Measurements from ENCODE around the gene UBR4. TPM values are rescaled to one million over a fixed set of nuclear protein-coding genes. Genes with fewer than 3 reads are reported as not detected.
A peak's percentile ranks its signal among the peaks of the same experiment; 100 is the strongest.

The UBR4 gene
- total RNA-seq, 5 donors from 2014 or later (not counting 1 experiment from before 2014, with no cell fraction given) = 139 to 156 (median 147) TPM

GRCh38 chr1:19045898-19046880, 163.9 kb downstream of the UBR4 start:
- Mint-ChIP-seq H3K9me3 (no peaks in the 10 kb centered on the region), H3K27ac (no peak overlapping the region), H3K4me3 (no peak overlapping the region), H3K36me3 (no peaks in the 10 kb centered on the region), H3K27me3 (peaks cover 15 to 28% of the 10 kb centered on the region in 2 donors), H3K4me1 (peaks cover 3 to 15% (median 7%) of the 10 kb centered on the region in 3 donors)
- no peak overlapping the region for H3K27ac ChIP-seq (ENCODE audit: low read length)
- H3K36me3 ChIP-seq (ENCODE audit: control insufficient read depth in 2 of 2, extremely low read depth in 1 of 2, insufficient read depth in 1 of 2, low read length in 1 of 2) = no peaks in the 10 kb centered on the region
- H3K4me1 ChIP-seq (ENCODE audit: control insufficient read depth in 1 of 2, extremely low read depth in 1 of 2, insufficient read depth in 2 of 2, low read length in 2 of 2) = peaks cover 0 to 13% of the 10 kb centered on the region in 2 experiments
- no peak overlapping the region for H3K4me3 ChIP-seq (ENCODE audit: control insufficient read depth in 1 of 2, extremely low read depth in 1 of 2, low read length in 1 of 2)
- H3K27me3 ChIP-seq (replicated peaks in 1 of 2; ENCODE audit: control insufficient read depth in 2 of 2, extremely low read depth in 1 of 2, insufficient read depth in 2 of 2, low read length in 1 of 2) = peaks cover 0 to 50% of the 10 kb centered on the region in 2 experiments
- whole genome bisulfite sequencing (ENCODE audit: insufficient coverage) = 77% methylated on average over 11 of the region's 18 CpGs
- ATAC-seq (replicated peaks in 1 of 4) (no peak), DNase-seq (no peak)
- ChIA-PET CTCF (interaction anchor here in 1 of 2 donors (0.5 kb wide), 1 partner anchor 545 kb away, joined by 7 read pairs; no protein-coding TSS in a partner anchor), POLR2A (no interaction called here)
- H3K9me3 ChIP-seq = no peaks in the 10 kb centered on the region

- Histone ChIP-seq H3K4me1 (ENCODE audit: control insufficient read depth in 1 of 2, extremely low read depth in 1 of 2, insufficient read depth in 2 of 2, low read length in 2 of 2) (peaks cover 0 to 13% of the 10 kb centered on the region in 2 experiments), H3K4me3 (ENCODE audit: control insufficient read depth in 1 of 2, extremely low read depth in 1 of 2, low read length in 1 of 2) (no peak overlapping the region), H3K27me3 (replicated peaks in 1 of 2; ENCODE audit: control insufficient read depth in 2 of 2, extremely low read depth in 1 of 2, insufficient read depth in 2 of 2, low read length in 1 of 2) (peaks cover 0 to 50% of the 10 kb centered on the region in 2 experiments), H3K27ac (ENCODE audit: low read length) (no peak overlapping the region), H3K9me3 (no peaks in the 10 kb centered on the region), H3K36me3 (ENCODE audit: control insufficient read depth in 2 of 2, extremely low read depth in 1 of 2, insufficient read depth in 1 of 2, low read length in 1 of 2) (no peaks in the 10 kb centered on the region)
- H3K27me3 Mint-ChIP-seq = peaks cover 20 to 34% of the 10 kb centered on the region in 2 donors
- ATAC-seq (replicated peaks in 1 of 4) (peak in 1 of 4 experiments; percentile 35), DNase-seq (peak in 10 of 35 experiments; percentile 7 to 27 (median 15))
- H3K27ac Mint-ChIP-seq = no peak overlapping the region
- no peak overlapping the region for H3K4me3 Mint-ChIP-seq
- WGBS (ENCODE audit: insufficient coverage) = 56% methylated on average over 13 of the region's 24 CpGs
- CTCF ChIA-PET = interaction anchor here in 1 of 2 donors (0.6 kb wide), 1 partner anchor 110 kb away, joined by 3 read pairs; no protein-coding TSS in a partner anchor
- H3K9me3 Mint-ChIP-seq = no peaks in the 10 kb centered on the region
- peaks cover 3 to 15% (median 7%) of the 10 kb centered on the region in 3 donors for H3K4me1 Mint-ChIP-seq
- POLR2A ChIA-PET = no interaction called here
- H3K36me3 Mint-ChIP-seq = no peaks in the 10 kb centered on the region
These were observed 164.9 kb downstream of the UBR4 start for GRCh38 chr1:19044975-19045831.

GRCh38 chr1:19044471-19044870, 165.6 kb downstream of the UBR4 start:
- Mint-ChIP-seq H3K4me3 (no peak overlapping the region), H3K27me3 (peaks cover 23 to 37% of the 10 kb centered on the region in 2 donors), H3K9me3 (no peaks in the 10 kb centered on the region), H3K4me1 (peaks cover 3 to 15% (median 7%) of the 10 kb centered on the region in 3 donors), H3K27ac (no peak overlapping the region), H3K36me3 (no peaks in the 10 kb centered on the region)
- no peaks in the 10 kb centered on the region for H3K36me3 ChIP-seq (ENCODE audit: control insufficient read depth in 2 of 2, extremely low read depth in 1 of 2, insufficient read depth in 1 of 2, low read length in 1 of 2)
- H3K27ac ChIP-seq (ENCODE audit: low read length) = no peak overlapping the region
- POLR2A ChIA-PET = no interaction called here
- DNase-seq = no peak
- no peak for ATAC-seq (replicated peaks in 1 of 4)
- peaks cover 0 to 13% of the 10 kb centered on the region in 2 experiments for H3K4me1 ChIP-seq (ENCODE audit: control insufficient read depth in 1 of 2, extremely low read depth in 1 of 2, insufficient read depth in 2 of 2, low read length in 2 of 2)
- CTCF ChIA-PET = no interaction called here
- WGBS (ENCODE audit: insufficient coverage) = 70% methylated on average over 4 of the region's 6 CpGs
- no peak overlapping the region for H3K4me3 ChIP-seq (ENCODE audit: control insufficient read depth in 1 of 2, extremely low read depth in 1 of 2, low read length in 1 of 2)
- H3K27me3 ChIP-seq (replicated peaks in 1 of 2; ENCODE audit: control insufficient read depth in 2 of 2, extremely low read depth in 1 of 2, insufficient read depth in 2 of 2, low read length in 1 of 2) = peaks cover 0 to 50% of the 10 kb centered on the region in 2 experiments
- no peaks in the 10 kb centered on the region for H3K9me3 ChIP-seq

- 82% methylated on average over 11 of the region's 16 CpGs for WGBS (ENCODE audit: insufficient coverage)
These were observed 166.3 kb downstream of the UBR4 start for GRCh38 chr1:19043579-19044443.

GRCh38 chr1:19042675-19043578, 167.1 kb downstream of the UBR4 start:
- CTCF ChIA-PET = interaction anchor here in 1 of 2 donors (0.7 kb wide), 1 partner anchor 1892 kb away, joined by 3 read pairs; no protein-coding TSS in a partner anchor
- DNase-seq (peak in 1 of 35 experiments; percentile 17), ATAC-seq (replicated peaks in 1 of 4) (no peak)
- POLR2A ChIA-PET = interaction anchor here in 1 of 2 donors (0.5 kb wide), 1 partner anchor 610 kb away, joined by 8 read pairs; no protein-coding TSS in a partner anchor
- Histone ChIP-seq H3K4me3 (ENCODE audit: control insufficient read depth in 1 of 2, extremely low read depth in 1 of 2, low read length in 1 of 2) (no peak overlapping the region), H3K27me3 (replicated peaks in 1 of 2; ENCODE audit: control insufficient read depth in 2 of 2, extremely low read depth in 1 of 2, insufficient read depth in 2 of 2, low read length in 1 of 2) (peaks cover 0 to 56% of the 10 kb centered on the region in 2 experiments), H3K9me3 (no peaks in the 10 kb centered on the region), H3K36me3 (ENCODE audit: control insufficient read depth in 2 of 2, extremely low read depth in 1 of 2, insufficient read depth in 1 of 2, low read length in 1 of 2) (no peaks in the 10 kb centered on the region), H3K27ac (ENCODE audit: low read length) (no peak overlapping the region), H3K4me1 (ENCODE audit: control insufficient read depth in 1 of 2, extremely low read depth in 1 of 2, insufficient read depth in 2 of 2, low read length in 2 of 2) (peaks cover 0 to 13% of the 10 kb centered on the region in 2 experiments)
- Mint-ChIP-seq H3K9me3 (no peaks in the 10 kb centered on the region), H3K27ac (no peak overlapping the region), H3K27me3 (peaks cover 23 to 39% of the 10 kb centered on the region in 2 donors), H3K36me3 (no peaks in the 10 kb centered on the region), H3K4me3 (no peak overlapping the region), H3K4me1 (peaks cover 3 to 8% (median 5%) of the 10 kb centered on the region in 3 donors)
- 49% methylated on average over 12 of the region's 18 CpGs for WGBS (ENCODE audit: insufficient coverage)

More at GRCh38 chr1:19043579-19044443, 166.3 kb downstream of the UBR4 start:
- ATAC-seq (replicated peaks in 1 of 4) (no peak), DNase-seq (peak in 1 of 35 experiments; percentile 15)
- H3K36me3 ChIP-seq (ENCODE audit: control insufficient read depth in 2 of 2, extremely low read depth in 1 of 2, insufficient read depth in 1 of 2, low read length in 1 of 2) = no peaks in the 10 kb centered on the region
- peaks cover 0 to 50% of the 10 kb centered on the region in 2 experiments for H3K27me3 ChIP-seq (replicated peaks in 1 of 2; ENCODE audit: control insufficient read depth in 2 of 2, extremely low read depth in 1 of 2, insufficient read depth in 2 of 2, low read length in 1 of 2)
- Mint-ChIP-seq H3K27me3 (peaks cover 23 to 39% of the 10 kb centered on the region in 2 donors), H3K36me3 (no peaks in the 10 kb centered on the region), H3K9me3 (no peaks in the 10 kb centered on the region), H3K4me3 (no peak overlapping the region), H3K4me1 (peaks cover 3 to 15% (median 7%) of the 10 kb centered on the region in 3 donors), H3K27ac (no peak overlapping the region)
- ChIA-PET CTCF (interaction anchor here in 1 of 2 donors (0.7 kb wide), 1 partner anchor 1891 kb away, joined by 3 read pairs; no protein-coding TSS in a partner anchor), POLR2A (no interaction called here)
- H3K27ac ChIP-seq (ENCODE audit: low read length) = no peak overlapping the region
- H3K9me3 ChIP-seq = no peaks in the 10 kb centered on the region
- H3K4me3 ChIP-seq (ENCODE audit: control insufficient read depth in 1 of 2, extremely low read depth in 1 of 2, low read length in 1 of 2) = no peak overlapping the region
- H3K4me1 ChIP-seq (ENCODE audit: control insufficient read depth in 1 of 2, extremely low read depth in 1 of 2, insufficient read depth in 2 of 2, low read length in 2 of 2) = peaks cover 0 to 13% of the 10 kb centered on the region in 2 experiments
